ENCODE data around the gene AFDN. TPM values are rescaled to one million over a fixed set of nuclear protein-coding genes. Genes with fewer than 3 reads are reported as not detected.
"Not testable (repeated sequence)": the region's sequence is repeated elsewhere in the genome, so short reads cannot be mapped to it uniquely, and the experiment has no call there.

Gene AFDN
- total and polyA plus RNA-seq, 2 experiments from 2014 or later, result 130 to 198 TPM

DNA sequence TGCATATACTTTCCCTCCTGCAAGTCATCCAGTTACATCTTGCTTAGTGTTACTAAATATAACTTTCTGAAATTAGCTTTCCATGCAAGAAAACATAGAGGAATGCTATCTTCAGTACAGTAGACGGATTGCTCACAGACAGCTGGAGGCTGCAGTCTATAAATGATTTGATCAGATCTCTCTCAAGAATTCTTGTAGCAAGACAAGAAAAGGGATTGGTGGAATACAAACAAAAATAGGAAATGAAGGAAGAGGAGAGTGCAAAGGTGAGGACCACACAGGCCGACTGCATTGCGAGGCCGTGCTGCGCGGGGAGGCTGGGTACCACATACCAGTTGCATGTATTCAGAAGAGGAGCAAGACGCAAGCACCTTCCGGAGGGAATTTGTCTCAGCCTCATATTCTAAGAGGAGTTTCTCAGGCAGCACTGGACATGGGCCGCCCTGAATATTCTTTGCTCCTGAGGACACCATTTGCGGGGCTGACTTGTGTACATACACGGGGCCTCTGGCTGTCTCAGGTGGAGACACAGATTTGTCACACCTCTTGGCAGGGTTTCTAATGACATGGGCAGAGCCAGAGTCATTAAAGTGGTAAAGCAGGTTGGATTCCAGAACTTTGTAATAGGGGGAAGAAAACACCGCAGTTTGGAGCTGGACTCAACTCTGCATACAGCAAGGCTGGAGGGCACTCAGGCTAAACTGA, 148.1 kb downstream of the AFDN start:
- Histone ChIP-seq H3K9me3 (ENCODE audit: low read depth) (no peaks in the 10 kb centered on the region), H2AFZ (no peak overlapping the region), H4K20me1 (ENCODE audit: insufficient read depth, poor library complexity, severe bottlenecking) (no peaks in the 10 kb centered on the region), H3K36me3 (replicated peaks; ENCODE audit: insufficient read depth, low read depth) (no peaks in the 10 kb centered on the region), H3K27me3 (no peaks in the 10 kb centered on the region), H3K79me2 (no peaks in the 10 kb centered on the region), H3K4me2 (no peak overlapping the region), H3K27ac (no peak overlapping the region), H3K9me2 (replicated peaks; ENCODE audit: insufficient read depth) (no peaks in the 10 kb centered on the region), H3K4me3 (no peak overlapping the region), H3K4me1 (ENCODE audit: insufficient read depth) (no peaks in the 10 kb centered on the region)
- TF ChIP-seq, protein P1, sequence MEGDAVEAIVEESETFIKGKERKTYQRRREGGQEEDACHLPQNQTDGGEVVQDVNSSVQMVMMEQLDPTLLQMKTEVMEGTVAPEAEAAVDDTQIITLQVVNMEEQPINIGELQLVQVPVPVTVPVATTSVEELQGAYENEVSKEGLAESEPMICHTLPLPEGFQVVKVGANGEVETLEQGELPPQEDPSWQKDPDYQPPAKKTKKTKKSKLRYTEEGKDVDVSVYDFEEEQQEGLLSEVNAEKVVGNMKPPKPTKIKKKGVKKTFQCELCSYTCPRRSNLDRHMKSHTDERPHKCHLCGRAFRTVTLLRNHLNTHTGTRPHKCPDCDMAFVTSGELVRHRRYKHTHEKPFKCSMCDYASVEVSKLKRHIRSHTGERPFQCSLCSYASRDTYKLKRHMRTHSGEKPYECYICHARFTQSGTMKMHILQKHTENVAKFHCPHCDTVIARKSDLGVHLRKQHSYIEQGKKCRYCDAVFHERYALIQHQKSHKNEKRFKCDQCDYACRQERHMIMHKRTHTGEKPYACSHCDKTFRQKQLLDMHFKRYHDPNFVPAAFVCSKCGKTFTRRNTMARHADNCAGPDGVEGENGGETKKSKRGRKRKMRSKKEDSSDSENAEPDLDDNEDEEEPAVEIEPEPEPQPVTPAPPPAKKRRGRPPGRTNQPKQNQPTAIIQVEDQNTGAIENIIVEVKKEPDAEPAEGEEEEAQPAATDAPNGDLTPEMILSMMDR (IDR thresholded peaks at IDR 0.05; ENCODE audit: poor library complexity), result no peak
- TF ChIP-seq EZH2phosphoT487 (IDR thresholded peaks at IDR 0.05; ENCODE audit: low read depth, severe bottlenecking, unreplicated experiment), result no peak
- no peak for TF ChIP-seq EZH2 (IDR thresholded peaks at IDR 0.05; ENCODE audit: borderline replicate concordance)
- no peak for DNase-seq (ENCODE audit: low spot score)
- WGBS (ENCODE audit: low lambda C conversion rate, missing lambda C conversion rate), result 76% methylated on average over 12 of the region's 12 CpGs

DNA sequence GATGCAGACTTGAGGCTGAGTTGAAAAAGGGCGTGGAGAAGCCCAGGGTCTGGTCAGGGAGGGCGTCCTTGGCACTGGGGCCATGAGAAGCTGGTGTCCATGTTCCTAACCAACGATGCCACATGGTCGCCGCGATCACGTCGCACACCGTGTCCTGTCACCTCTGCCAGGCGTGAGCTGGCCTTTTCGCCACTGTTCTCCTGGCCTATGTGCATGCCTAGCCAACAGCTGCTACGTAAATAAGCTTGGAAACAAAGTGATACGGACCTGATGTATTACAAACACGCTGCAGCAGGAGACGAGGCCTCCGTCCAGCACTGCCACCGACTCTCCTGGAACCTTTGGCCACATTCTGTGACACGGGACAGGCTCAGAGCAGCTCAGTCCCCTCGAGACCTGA, 148.7 kb downstream of the AFDN start:
- Histone ChIP-seq H2AFZ (no peak overlapping the region), H3K9me2 (replicated peaks; ENCODE audit: insufficient read depth) (no peaks in the 10 kb centered on the region), H4K20me1 (ENCODE audit: insufficient read depth, poor library complexity, severe bottlenecking) (no peaks in the 10 kb centered on the region), H3K36me3 (replicated peaks; ENCODE audit: insufficient read depth, low read depth) (no peaks in the 10 kb centered on the region), H3K27ac (no peak overlapping the region), H3K27me3 (no peaks in the 10 kb centered on the region), H3K4me3 (no peak overlapping the region), H3K4me1 (ENCODE audit: insufficient read depth) (no peaks in the 10 kb centered on the region), H3K9me3 (ENCODE audit: low read depth) (no peaks in the 10 kb centered on the region), H3K79me2 (no peaks in the 10 kb centered on the region), H3K4me2 (no peak overlapping the region)
- 90% methylated on average over 19 of the region's 19 CpGs for WGBS (ENCODE audit: low lambda C conversion rate, missing lambda C conversion rate)
- no peak for DNase-seq (ENCODE audit: low spot score)
- TF ChIP-seq, protein P1 (IDR thresholded peaks at IDR 0.05; ENCODE audit: poor library complexity), result no peak
- TF ChIP-seq EZH2 (IDR thresholded peaks at IDR 0.05; ENCODE audit: borderline replicate concordance), result no peak

DNA sequence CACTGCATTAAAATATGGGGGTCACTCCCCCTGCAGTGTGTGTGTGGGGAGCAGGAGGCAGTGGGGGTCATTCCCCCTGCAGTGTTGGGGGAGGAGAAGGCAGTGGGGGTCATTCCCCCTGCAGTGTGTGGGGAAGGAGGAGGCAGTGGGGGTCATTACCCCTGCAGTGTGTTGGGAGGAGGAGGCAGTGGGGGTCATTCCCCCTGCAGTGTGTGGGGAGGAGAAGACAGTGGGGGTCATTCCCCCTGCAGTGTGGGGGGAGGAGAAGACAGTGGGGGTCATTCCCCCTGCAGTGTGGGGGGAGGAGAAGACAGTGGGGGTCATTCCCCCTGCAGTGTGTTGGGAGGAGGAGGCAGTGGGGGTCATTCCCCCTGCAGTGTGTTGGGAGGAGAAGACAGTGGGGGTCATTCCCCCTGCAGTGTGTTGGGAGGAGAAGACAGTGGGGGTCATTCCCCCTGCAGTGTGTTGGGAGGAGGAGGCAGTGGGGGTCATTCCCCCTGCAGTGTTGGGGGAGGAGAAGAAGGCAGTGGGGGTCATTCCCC, 149.5 kb downstream of the AFDN start:
- H3K9me2 ChIP-seq (replicated peaks; ENCODE audit: insufficient read depth); H3K4me1 ChIP-seq (ENCODE audit: insufficient read depth); H4K20me1 ChIP-seq (ENCODE audit: insufficient read depth, poor library complexity, severe bottlenecking); H3K27me3 ChIP-seq; H3K4me3 ChIP-seq; H3K79me2 ChIP-seq; H3K36me3 ChIP-seq (replicated peaks; ENCODE audit: insufficient read depth, low read depth); H3K4me2 ChIP-seq; H3K9me3 ChIP-seq (ENCODE audit: low read depth); DNase-seq (ENCODE audit: low spot score); H3K27ac ChIP-seq; H2AFZ ChIP-seq: not testable (repeated sequence)

DNA sequence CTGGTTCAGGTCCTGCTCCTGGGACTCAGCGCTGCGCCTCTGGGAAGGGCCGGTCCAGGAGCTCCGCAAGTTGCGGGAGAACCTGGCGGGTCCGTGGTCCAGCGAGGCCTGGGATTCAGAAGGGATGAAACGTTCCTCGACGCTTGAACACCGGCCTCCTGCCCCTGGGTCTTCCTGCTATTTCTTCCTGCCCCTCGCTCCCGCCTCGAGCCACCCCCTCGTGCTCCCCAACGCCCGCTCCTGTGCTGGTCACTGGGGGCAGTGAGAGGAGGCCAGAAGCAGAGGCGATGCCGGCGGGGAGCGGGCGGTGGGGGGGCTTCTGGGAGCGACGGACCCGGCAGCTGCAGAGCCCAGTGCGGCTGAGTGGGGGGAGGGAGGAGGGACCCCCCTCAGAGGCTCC, 150.0 kb downstream of the AFDN start:
- Histone ChIP-seq H3K9me3 (ENCODE audit: low read depth) (no peaks in the 10 kb centered on the region), H4K20me1 (ENCODE audit: insufficient read depth, poor library complexity, severe bottlenecking) (no peaks in the 10 kb centered on the region), H3K27ac (no peak overlapping the region), H3K27me3 (no peaks in the 10 kb centered on the region), H2AFZ (no peak overlapping the region), H3K9me2 (replicated peaks; ENCODE audit: insufficient read depth) (no peaks in the 10 kb centered on the region), H3K4me2 (no peak overlapping the region), H3K4me1 (ENCODE audit: insufficient read depth) (no peaks in the 10 kb centered on the region), H3K36me3 (replicated peaks; ENCODE audit: insufficient read depth, low read depth) (no peaks in the 10 kb centered on the region), H3K4me3 (no peak overlapping the region), H3K79me2 (no peaks in the 10 kb centered on the region)
- TF ChIP-seq EZH2phosphoT487 (IDR thresholded peaks at IDR 0.05; ENCODE audit: low read depth, severe bottlenecking, unreplicated experiment), result no peak
- TF ChIP-seq, protein P1 (IDR thresholded peaks at IDR 0.05; ENCODE audit: poor library complexity), result no peak
- TF ChIP-seq EZH2 (IDR thresholded peaks at IDR 0.05; ENCODE audit: borderline replicate concordance), result no peak
- DNase-seq (ENCODE audit: low spot score), result no peak
- 97% methylated on average over 15 of the region's 27 CpGs for WGBS (ENCODE audit: low lambda C conversion rate, missing lambda C conversion rate)
